Left lung (tissue), 10 donors: ENCODE results near the gene ETV3L. TPM values are rescaled to one million over a fixed set of nuclear protein-coding genes. Genes with fewer than 3 reads are reported as not detected.
A peak's percentile ranks its signal among the peaks of the same experiment; 100 is the strongest.
"Not testable (repeated sequence)": the region's sequence is repeated elsewhere in the genome, so short reads cannot be mapped to it uniquely, and the experiment has no call there.

Experiments
- ATAC-seq: fragments of 200-7000 bp; cut with Tn5 transposase; one replicate; pipeline ENCODE4 v1.9.1; 2020; ENCODE audit warnings: moderate library complexity
- DNase-seq, 4 donors: peaks; one replicate each; pipeline ENCODE4 v3.0.0-alpha.2; 2013 to 2020
- H3K27ac ChIP-seq, 2 donors: fragments of 200-600 bp; sonication (generic) in 1 of 2; one replicate each; pipeline versions ENCODE4 v1.5.0 to v1.8.0; 2020 to 2021
- H3K27me3 ChIP-seq, 2 donors: fragments of 200-600 bp; sonication (generic) in 1 of 2; one replicate each; pipeline versions ENCODE4 v1.5.0 to v1.8.0; 2020 to 2021
- H3K36me3 ChIP-seq, 2 donors: fragments of 200-600 bp; sonication (generic) in 1 of 2; one replicate each; pipeline versions ENCODE4 v1.5.0 to v1.8.0; 2020 to 2021
- H3K4me1 ChIP-seq, 2 donors: fragments of 200-600 bp; one replicate each; pipeline ENCODE4 v1.8.0; 2021
- H3K4me3 ChIP-seq, 2 donors: fragments of 200-600 bp; sonication (generic) in 1 of 2; one replicate each; pipeline versions ENCODE4 v1.5.0 to v1.8.0; 2020 to 2021; ENCODE audit warnings: mild to moderate bottlenecking in 1 of 2
- H3K9me3 ChIP-seq, 2 donors: fragments of 200-600 bp; sonication (generic) in 1 of 2; one replicate each; pipeline versions ENCODE4 v1.5.0 to v1.8.0; 2020 to 2021
- CTCF ChIP-seq, 2 donors: fragments of 200-600 bp; sonication (generic) in 1 of 2; IDR thresholded peaks; one replicate each; pipeline versions ENCODE4 v1.5.0 to v1.8.0; 2021; ENCODE audit warnings: antibody characterized with exemption in 2 of 2
- intact Hi-C, 2 donors: fragments of 100-400 bp; cut with DNase I; formaldehyde crosslinking; loops; one replicate each; pipeline versions ENCODE4 v1.11.2 to v1.14.2; 2022
- polyA plus RNA-seq, 6 donors: library from polyadenylated mRNA; unstranded; fragments of 120-200 nt; gene quantifications; one replicate each; pipeline ENCODE4 v1.2.1, GENCODE V29; 2013; ENCODE audit not compliant: insufficient read length in 6 of 6
- total RNA-seq, 2 donors: library from RNA; stranded (reverse); fragmentation: NEBNext Ultra II Directional; extraction: Animal tissue kit (Norgen Biotek cat#: 25700); gene quantifications; one replicate each; pipeline ENCODE4 v1.2.1, GENCODE V29; 2021
- donor health status: DM: no; HTN: yes; CAD: no.
- donor health status: DM: no; HTN: no; CAD: no.

ETV3L gene
- total and polyA plus RNA-seq, 8 donors = not detected

GRCh38 chr1:157056269-157056668, 43.3 kb downstream of the ETV3L start:
- Histone ChIP-seq H3K4me3 (no peak overlapping the region), H3K36me3 (no peaks in the 10 kb centered on the region), H3K4me1 (no peaks in the 10 kb centered on the region), H3K9me3 (peaks cover 0 to 16% of the 10 kb centered on the region in 2 donors), H3K27ac (no peak overlapping the region), H3K27me3 (no peaks in the 10 kb centered on the region)
- no peak for ATAC-seq
- no peak for DNase-seq
- TF ChIP-seq CTCF (IDR thresholded peaks at IDR 0.05) = no peak
- intact Hi-C loops = no loop called here

GRCh38 chr1:157055729-157056128, 43.9 kb downstream of the ETV3L start:
- H3K27me3 ChIP-seq, H3K4me3 ChIP-seq, H3K27ac ChIP-seq, intact Hi-C loops, H3K4me1 ChIP-seq, DNase-seq, H3K36me3 ChIP-seq: not testable (repeated sequence)
- ATAC-seq = peak; percentile 16
- peaks cover 0 to 11% of the 10 kb centered on the region in 2 donors for H3K9me3 ChIP-seq

GRCh38 chr1:157050836-157051235, 48.8 kb downstream of the ETV3L start:
- Histone ChIP-seq H3K4me3 (no peak overlapping the region), H3K9me3 (peaks cover 0 to 10% of the 10 kb centered on the region in 2 donors), H3K4me1 (no peaks in the 10 kb centered on the region), H3K27me3 (peaks cover 0 to 3% of the 10 kb centered on the region in 2 donors), H3K36me3 (no peaks in the 10 kb centered on the region), H3K27ac (no peak overlapping the region)
- intact Hi-C loops = no loop called here
- no peak for TF ChIP-seq CTCF (IDR thresholded peaks at IDR 0.05)
- DNase-seq (no peak), ATAC-seq (no peak)

- TF ChIP-seq CTCF (IDR thresholded peaks at IDR 0.05) = no peak
- Histone ChIP-seq H3K27me3 (peaks cover 0 to 3% of the 10 kb centered on the region in 2 donors), H3K36me3 (no peaks in the 10 kb centered on the region), H3K4me1 (peaks cover 26 to 32% of the 10 kb centered on the region in 2 donors), H3K9me3 (peaks cover 0 to 2% of the 10 kb centered on the region in 2 donors), H3K4me3 (peak overlapping the region in 1 of 2 donors; percentile 63), H3K27ac (peak overlapping the region in 1 of 2 donors; percentile 87)
- intact Hi-C loops = no loop called here
- DNase-seq (no peak), ATAC-seq (no peak)
Observed at GRCh38 chr1:157047062-157047410, 52.6 kb downstream of the ETV3L start.

GRCh38 chr1:157045250-157046218, 54.1 kb downstream of the ETV3L start, which contains the start of gene ARHGEF11:
TSS of gene ARHGEF11 (minus strand) at chr1:157045742. CDS start at chr1:157044330, 1,412 bp downstream.
- peak within 1 kb of the TSS; percentile 87 for H3K27ac ChIP-seq
- intact Hi-C loops = no loop called here
- peaks cover 0 to 3% of the 10 kb centered on the region in 2 donors for H3K27me3 ChIP-seq
- peaks cover 31 to 47% of the 10 kb centered on the region in 2 donors for H3K4me1 ChIP-seq
- ATAC-seq (peak; percentile 98), DNase-seq (peak; percentile 91 to 98 (median 94))
- no peaks in the 10 kb centered on the region for H3K36me3 ChIP-seq
- H3K4me3 ChIP-seq = peak within 1 kb of the TSS; percentile 45 to 63
- H3K9me3 ChIP-seq = no peaks in the 10 kb centered on the region
- no peak for TF ChIP-seq CTCF (IDR thresholded peaks at IDR 0.05)
